Measurements from ENCODE around the gene GPX7. TPM values are rescaled to one million over a fixed set of nuclear protein-coding genes. Genes with fewer than 3 reads are reported as not detected.
A peak's percentile ranks its signal among the peaks of the same experiment; 100 is the strongest.

The GPX7 gene
- total RNA-seq, 4 donors from 2014 or later = 1.7 to 13.0 (median 6.6) TPM

DNA sequence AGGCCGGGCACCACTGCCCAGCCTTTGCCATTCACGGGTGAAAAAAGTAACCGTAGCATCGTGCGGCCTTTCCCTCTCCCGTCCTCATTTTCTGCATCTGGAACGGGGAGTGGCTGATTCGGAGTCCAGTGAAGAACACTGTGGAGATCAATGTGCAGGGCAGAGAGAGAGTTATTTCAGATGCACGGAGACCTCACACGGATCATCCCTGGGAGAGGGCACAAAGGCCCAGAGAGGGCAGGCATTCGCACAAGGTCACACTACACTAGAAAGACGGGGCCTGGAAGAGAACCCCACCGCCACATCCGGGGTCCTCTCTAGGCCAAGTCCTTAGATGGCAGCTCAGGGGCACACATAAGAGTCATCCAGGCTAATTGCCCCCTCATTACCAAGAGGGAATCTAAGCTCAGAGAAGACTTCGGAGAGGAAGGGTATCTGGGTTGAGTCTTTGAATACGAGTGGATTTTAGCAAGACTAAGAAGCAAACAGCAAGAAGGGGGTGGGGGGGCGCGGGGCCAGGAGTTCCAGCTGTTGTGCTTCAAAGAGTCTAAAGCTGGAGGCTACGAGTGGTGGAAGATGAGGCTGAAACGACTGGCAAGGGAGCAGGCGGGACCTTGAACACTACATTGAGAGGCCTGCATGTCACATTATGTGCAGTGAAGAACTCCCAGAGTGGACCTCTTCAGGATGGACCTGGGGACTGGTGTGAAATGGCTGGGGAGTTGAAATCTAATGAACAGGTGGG is 857 bp downstream of the GPX7 start:
- ATAC-seq (no peak), DNase-seq (peak in 1 of 2 donors; percentile 18)
- no peak for TF ChIP-seq POLR2A (IDR thresholded peaks at IDR 0.05)
- TF ChIP-seq, protein P1, sequence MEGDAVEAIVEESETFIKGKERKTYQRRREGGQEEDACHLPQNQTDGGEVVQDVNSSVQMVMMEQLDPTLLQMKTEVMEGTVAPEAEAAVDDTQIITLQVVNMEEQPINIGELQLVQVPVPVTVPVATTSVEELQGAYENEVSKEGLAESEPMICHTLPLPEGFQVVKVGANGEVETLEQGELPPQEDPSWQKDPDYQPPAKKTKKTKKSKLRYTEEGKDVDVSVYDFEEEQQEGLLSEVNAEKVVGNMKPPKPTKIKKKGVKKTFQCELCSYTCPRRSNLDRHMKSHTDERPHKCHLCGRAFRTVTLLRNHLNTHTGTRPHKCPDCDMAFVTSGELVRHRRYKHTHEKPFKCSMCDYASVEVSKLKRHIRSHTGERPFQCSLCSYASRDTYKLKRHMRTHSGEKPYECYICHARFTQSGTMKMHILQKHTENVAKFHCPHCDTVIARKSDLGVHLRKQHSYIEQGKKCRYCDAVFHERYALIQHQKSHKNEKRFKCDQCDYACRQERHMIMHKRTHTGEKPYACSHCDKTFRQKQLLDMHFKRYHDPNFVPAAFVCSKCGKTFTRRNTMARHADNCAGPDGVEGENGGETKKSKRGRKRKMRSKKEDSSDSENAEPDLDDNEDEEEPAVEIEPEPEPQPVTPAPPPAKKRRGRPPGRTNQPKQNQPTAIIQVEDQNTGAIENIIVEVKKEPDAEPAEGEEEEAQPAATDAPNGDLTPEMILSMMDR (IDR thresholded peaks at IDR 0.05 in 4 of 5, conservative IDR thresholded peaks at IDR 0.05 in 1 of 5) = no peak
- Histone ChIP-seq H3K9me3 (no peaks in the 10 kb centered on the region), H3K27ac (peak overlapping the region; percentile 85 to 96 (median 92)), H3K36me3 (peaks cover 0 to 15% of the 10 kb centered on the region in 2 donors), H3K27me3 (no peaks in the 10 kb centered on the region), H3K4me1 (peaks cover 27 to 53% of the 10 kb centered on the region in 2 donors), H3K4me3 (peak overlapping the region; percentile 65 to 75 (median 70))
- in situ Hi-C loops (cut with MboI; ENCODE audit: low sequenced_read_pairs in 4 of 4) = no loop called here
- intact Hi-C loops (cut with DNase I; ENCODE audit: low total_unique reads) = no loop called here

DNA sequence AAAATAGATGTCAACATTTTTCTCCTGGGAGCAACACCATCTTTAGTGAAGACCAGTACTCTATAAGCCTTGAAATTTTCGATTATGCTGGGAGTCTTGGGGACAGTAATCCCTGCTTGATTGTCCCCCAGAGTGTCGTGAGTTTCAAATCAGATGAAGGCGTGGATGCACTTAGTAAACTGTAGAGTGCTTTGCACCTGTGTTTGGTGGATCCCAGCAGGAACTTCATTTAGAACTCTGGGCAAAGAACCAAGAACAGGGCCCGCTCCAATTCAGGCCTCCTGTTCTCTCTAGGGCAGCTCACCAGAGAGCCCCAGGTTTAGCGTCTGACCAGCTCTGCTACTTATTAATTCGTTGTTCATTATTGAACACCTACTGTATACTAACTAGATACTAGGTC is 1.5 kb downstream of the GPX7 start:
- peaks cover 27 to 53% of the 10 kb centered on the region in 2 donors for H3K4me1 ChIP-seq
- DNase-seq (peak; percentile 73 to 77), ATAC-seq (peak; percentile 55 to 66)
- peak overlapping the region in 3 of 4 donors; percentile 65 to 73 (median 66) for H3K4me3 ChIP-seq
- peak in 1 of 2 donors; percentile 14 for TF ChIP-seq POLR2A (IDR thresholded peaks at IDR 0.05)
- TF ChIP-seq, protein P1 (IDR thresholded peaks at IDR 0.05 in 4 of 5, conservative IDR thresholded peaks at IDR 0.05 in 1 of 5) = no peak
- in situ Hi-C loops (cut with MboI; ENCODE audit: low sequenced_read_pairs in 4 of 4) = no loop called here
- peaks cover 0 to 21% of the 10 kb centered on the region in 2 donors for H3K36me3 ChIP-seq
- peak overlapping the region; percentile 85 to 96 (median 92) for H3K27ac ChIP-seq
- no peaks in the 10 kb centered on the region for H3K27me3 ChIP-seq
- intact Hi-C loops (cut with DNase I; ENCODE audit: low total_unique reads) = loop anchor here (1.0 kb wide), 2 partner anchors 55 to 72 kb away; no protein-coding TSS in a partner anchor
- no peaks in the 10 kb centered on the region for H3K9me3 ChIP-seq

DNA sequence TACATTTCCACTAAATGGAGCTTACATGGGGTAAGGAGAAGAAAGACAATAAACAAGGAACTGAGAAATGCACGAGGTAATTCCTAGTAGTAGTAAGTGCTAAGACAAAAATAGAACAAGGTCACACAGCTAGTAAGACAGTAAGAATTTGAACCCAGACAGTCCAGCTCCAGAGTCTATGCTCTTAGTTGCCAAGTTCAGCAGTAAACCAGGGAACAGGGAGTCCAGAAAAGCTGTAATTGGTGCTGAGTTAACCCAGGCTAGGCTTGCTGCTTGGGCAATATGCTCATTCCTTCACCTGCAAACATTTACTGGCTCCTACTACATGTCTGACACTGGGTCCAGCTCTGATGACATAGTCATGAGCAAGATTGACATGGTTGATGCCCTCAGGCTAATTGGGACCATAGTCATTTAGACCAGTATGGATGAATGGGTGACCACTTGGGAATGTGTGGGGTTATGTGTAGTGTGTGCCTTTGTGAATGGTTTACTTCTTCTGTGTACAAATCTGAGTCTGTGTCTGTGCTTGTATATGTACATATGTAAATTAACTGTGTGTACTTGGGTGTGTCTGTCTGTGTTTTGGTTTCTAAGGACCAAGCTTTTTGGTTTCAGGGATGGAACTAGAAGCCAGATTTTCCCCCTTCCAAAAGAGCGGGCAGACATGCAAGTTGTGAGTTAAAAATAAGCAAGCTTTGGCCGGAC is 2.0 kb downstream of the GPX7 start:
- intact Hi-C loops (cut with DNase I; ENCODE audit: low total_unique reads) = loop anchor here (1.0 kb wide), 2 partner anchors 54 to 71 kb away; no protein-coding TSS in a partner anchor
- TF ChIP-seq, protein P1 (IDR thresholded peaks at IDR 0.05 in 4 of 5, conservative IDR thresholded peaks at IDR 0.05 in 1 of 5) = no peak
- TF ChIP-seq POLR2A (IDR thresholded peaks at IDR 0.05) = no peak
- Histone ChIP-seq H3K27me3 (no peaks in the 10 kb centered on the region), H3K27ac (peak overlapping the region; percentile 85 to 96 (median 92)), H3K4me3 (peak overlapping the region in 1 of 4 donors; percentile 73), H3K36me3 (peaks cover 0 to 24% of the 10 kb centered on the region in 2 donors), H3K9me3 (no peaks in the 10 kb centered on the region), H3K4me1 (peaks cover 27 to 51% of the 10 kb centered on the region in 2 donors)
- DNase-seq (peak; percentile 60 to 69), ATAC-seq (peak; percentile 75 to 83)
- in situ Hi-C loops (cut with MboI; ENCODE audit: low sequenced_read_pairs in 4 of 4) = no loop called here

DNA sequence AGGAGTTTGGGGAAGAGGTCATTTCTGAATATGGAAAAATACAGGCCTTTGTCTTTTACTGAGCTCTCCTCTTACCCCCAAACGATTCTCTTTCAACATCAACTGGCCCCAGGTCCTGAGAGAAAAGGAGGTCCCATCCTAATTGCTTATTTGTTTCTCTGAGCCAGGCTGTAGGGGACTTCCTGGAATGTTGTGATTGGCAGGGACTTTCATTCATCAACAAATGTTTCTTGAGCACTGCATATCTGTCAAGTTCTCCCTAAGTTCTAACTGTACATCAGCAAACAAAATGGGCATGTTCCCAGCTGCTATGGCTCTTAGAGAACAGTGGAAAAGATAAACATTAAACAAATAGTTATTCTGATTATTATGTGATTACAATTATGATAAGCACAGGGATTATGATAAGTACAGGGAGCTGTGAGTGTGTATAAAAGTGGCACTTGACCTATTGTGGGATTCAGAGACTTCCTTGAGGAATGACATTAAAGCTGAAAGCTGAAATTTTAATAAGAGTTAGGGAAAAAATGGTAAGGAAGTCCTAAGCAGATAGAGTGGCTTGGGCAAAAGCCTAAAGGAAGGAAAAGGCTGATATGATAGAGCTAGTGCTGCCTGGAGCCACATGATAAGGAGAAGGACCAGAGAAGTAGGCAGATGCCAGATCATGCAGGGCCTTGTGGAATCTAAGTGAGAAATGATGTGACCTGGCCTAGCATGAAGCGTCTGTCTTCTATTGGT is 11.6 kb downstream of the GPX7 start:
- TF ChIP-seq POLR2A (IDR thresholded peaks at IDR 0.05) = no peak
- TF ChIP-seq, protein P1 (IDR thresholded peaks at IDR 0.05 in 4 of 5, conservative IDR thresholded peaks at IDR 0.05 in 1 of 5) = no peak
- no peak for ATAC-seq
- intact Hi-C loops (cut with DNase I; ENCODE audit: low total_unique reads) = no loop called here

More for the DNA sequence above, 11.6 kb downstream of the GPX7 start:
- in situ Hi-C loops (cut with MboI; ENCODE audit: low sequenced_read_pairs in 4 of 4) = no loop called here
- peaks cover 0 to under 1% of the 10 kb centered on the region in 2 donors for H3K36me3 ChIP-seq
- H3K9me3 ChIP-seq = no peaks in the 10 kb centered on the region
- H3K27ac ChIP-seq = no peak overlapping the region
- no peaks in the 10 kb centered on the region for H3K4me1 ChIP-seq
- H3K27me3 ChIP-seq = no peaks in the 10 kb centered on the region
- no peak for DNase-seq
- H3K4me3 ChIP-seq = no peak overlapping the region
